Astrocyte of the cerebellum (primary cell): Measurements from ENCODE around the gene BEND5.
A peak's percentile ranks its signal among the peaks of the same experiment; 100 is the strongest.

Experiments
- DNase-seq: peaks from one replicate; pipeline ENCODE4 v3.0.0-alpha.2; 2011; ENCODE audit warnings: low read depth
- H3K4me3 ChIP-seq: 2 replicates; pipeline ENCODE4 v1.5.1; 2011; ENCODE audit warnings: mild to moderate bottlenecking, low read depth, low read length, moderate library complexity
- in situ Hi-C: cut with HindIII; loops from 2 replicates; pipeline ENCODE4 v1.10.0; 2017; ENCODE audit warnings: low sequenced_read_pairs
- TF ChIP-seq, protein P1 (sequence below): IDR thresholded peaks from 2 replicates; pipeline ENCODE4 v1.5.1; 2012; ENCODE audit warnings: low read length, low read depth, moderate library complexity, mild to moderate bottlenecking; ENCODE audit errors: missing control alignments

BEND5 gene

GRCh38 chr1:48686159-48686558 lies 90.5 kb downstream of the BEND5 start:
- no peak overlapping the region for H3K4me3 ChIP-seq
- TF ChIP-seq, protein P1, sequence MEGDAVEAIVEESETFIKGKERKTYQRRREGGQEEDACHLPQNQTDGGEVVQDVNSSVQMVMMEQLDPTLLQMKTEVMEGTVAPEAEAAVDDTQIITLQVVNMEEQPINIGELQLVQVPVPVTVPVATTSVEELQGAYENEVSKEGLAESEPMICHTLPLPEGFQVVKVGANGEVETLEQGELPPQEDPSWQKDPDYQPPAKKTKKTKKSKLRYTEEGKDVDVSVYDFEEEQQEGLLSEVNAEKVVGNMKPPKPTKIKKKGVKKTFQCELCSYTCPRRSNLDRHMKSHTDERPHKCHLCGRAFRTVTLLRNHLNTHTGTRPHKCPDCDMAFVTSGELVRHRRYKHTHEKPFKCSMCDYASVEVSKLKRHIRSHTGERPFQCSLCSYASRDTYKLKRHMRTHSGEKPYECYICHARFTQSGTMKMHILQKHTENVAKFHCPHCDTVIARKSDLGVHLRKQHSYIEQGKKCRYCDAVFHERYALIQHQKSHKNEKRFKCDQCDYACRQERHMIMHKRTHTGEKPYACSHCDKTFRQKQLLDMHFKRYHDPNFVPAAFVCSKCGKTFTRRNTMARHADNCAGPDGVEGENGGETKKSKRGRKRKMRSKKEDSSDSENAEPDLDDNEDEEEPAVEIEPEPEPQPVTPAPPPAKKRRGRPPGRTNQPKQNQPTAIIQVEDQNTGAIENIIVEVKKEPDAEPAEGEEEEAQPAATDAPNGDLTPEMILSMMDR = no peak
- no peak for DNase-seq
- in situ Hi-C loops = no loop called here

- DNase-seq = no peak
- TF ChIP-seq, protein P1 = no peak
- H3K4me3 ChIP-seq = no peak overlapping the region
- in situ Hi-C loops = no loop called here
Observed at GRCh38 chr1:48684381-48684780, 92.3 kb downstream of the BEND5 start.

DNA sequence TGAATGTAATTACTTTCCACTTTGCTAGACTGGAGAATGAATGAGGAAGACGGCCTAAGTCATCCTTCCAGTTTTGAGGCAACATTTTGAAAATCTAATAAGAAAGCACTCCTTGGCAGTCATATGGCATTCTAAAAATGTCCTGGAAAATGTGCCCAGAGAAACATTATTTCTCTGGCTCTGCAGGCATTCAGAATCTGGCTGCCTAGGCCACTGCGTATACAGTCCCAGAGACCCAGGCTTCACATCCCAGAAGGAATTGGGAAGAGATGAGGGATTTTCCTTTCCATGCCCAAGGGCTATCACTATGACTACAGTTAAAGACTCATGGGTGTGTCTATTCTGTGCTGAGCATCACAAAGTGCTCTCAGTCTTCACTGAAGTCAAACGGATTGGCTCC lies 92.9 kb downstream of the BEND5 start:
- no peak for DNase-seq
- TF ChIP-seq, protein P1 = no peak
- H3K4me3 ChIP-seq = no peak overlapping the region
- in situ Hi-C loops = no loop called here

- no peak overlapping the region for H3K4me3 ChIP-seq
- in situ Hi-C loops = no loop called here
- TF ChIP-seq, protein P1 = no peak
- peak; percentile 54 for DNase-seq
Observed at GRCh38 chr1:48681476-48682305, 95.0 kb downstream of the BEND5 start.

- in situ Hi-C loops = no loop called here
- TF ChIP-seq, protein P1 = peak; percentile 13
- H3K4me3 ChIP-seq = no peak overlapping the region
- no peak for DNase-seq
Observed at GRCh38 chr1:48680411-48681035, 96.2 kb downstream of the BEND5 start.

DNA sequence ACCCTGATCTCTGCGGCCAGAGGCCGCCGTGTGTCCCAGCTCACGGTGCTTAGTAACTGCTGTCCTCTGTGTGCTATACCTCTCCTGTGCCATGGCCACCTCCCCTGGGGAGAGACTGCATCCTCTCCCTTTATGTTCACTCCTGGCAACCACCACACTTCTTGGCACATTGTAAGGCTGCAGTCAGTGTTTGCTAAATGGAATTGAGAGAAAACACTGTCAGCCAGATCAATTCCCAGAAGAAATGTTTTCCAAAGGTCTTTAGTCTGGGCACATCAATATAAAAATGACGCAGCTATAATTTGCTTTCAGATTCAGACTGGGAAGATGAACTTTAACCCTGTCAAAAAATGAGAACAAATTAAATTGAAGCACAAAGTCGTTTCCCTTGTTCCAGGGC lies 96.8 kb downstream of the BEND5 start:
- no peak for DNase-seq
- no peak overlapping the region for H3K4me3 ChIP-seq
- TF ChIP-seq, protein P1 = no peak
- in situ Hi-C loops = no loop called here
